Ectodermal cell (in vitro differentiated cells): ENCODE results near the gene AP4S1.
"Not testable (repeated sequence)": the region's sequence is repeated elsewhere in the genome, so short reads cannot be mapped to it uniquely, and the experiment has no call there.

Experiments
- H3K27ac ChIP-seq: 2 replicates; pipeline ENCODE4 v1.7.0; 2013; ENCODE audit warnings: mild to moderate bottlenecking, low read depth, low read length; ENCODE audit not compliant: insufficient read depth, poor library complexity, severe bottlenecking
- H3K27me3 ChIP-seq: 2 replicates; pipeline ENCODE4 v1.7.0; 2013; ENCODE audit warnings: mild to moderate bottlenecking, low read length; ENCODE audit not compliant: insufficient read depth, control insufficient read depth, poor library complexity, severe bottlenecking
- H3K36me3 ChIP-seq: one replicate; pipeline ENCODE4 v1.7.0; 2013; ENCODE audit warnings: low read length; ENCODE audit not compliant: control insufficient read depth, insufficient read depth
- H3K4me1 ChIP-seq: one replicate; pipeline ENCODE4 v1.7.0; 2013; ENCODE audit warnings: low read length; ENCODE audit not compliant: control insufficient read depth, insufficient read depth
- H3K4me3 ChIP-seq: 2 replicates; pipeline ENCODE4 v1.7.0; 2013; ENCODE audit warnings: low read depth, low read length, control low read depth; ENCODE audit not compliant: insufficient read depth
- H3K9me3 ChIP-seq: 2 replicates; pipeline ENCODE4 v1.7.0; 2013; ENCODE audit warnings: mild to moderate bottlenecking, low read length, moderate library complexity; ENCODE audit not compliant: control insufficient read depth
- WGBS, 2 experiments: methylation state at CpG; one replicate each; pipeline ENCODE4 v1.1.7; 2013; ENCODE audit warnings: missing lambda C conversion rate in 2 of 2; 5-methylcytosine and 5-hydroxymethylcytosine counted together

The AP4S1 gene

DNA sequence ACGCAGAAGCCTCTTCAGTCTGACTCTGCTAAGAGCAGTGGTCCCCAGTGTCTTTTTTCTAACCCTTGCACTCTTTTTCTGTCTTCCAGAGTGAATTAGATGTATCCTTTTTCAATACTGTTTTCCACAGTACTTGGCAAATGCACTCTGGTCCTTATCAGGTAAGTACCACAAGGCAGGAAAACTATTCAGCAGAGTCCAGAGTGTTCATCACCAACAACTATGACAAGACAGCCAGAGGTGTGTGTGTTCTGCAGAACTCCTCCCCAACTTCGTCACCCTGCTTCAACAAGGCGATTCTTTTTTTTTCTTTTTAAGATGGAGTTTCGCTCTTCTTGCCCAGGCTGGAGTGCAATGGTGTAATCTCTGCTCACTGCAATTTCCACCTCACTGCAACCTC lies 55.0 kb downstream of the AP4S1 start:
- no peaks in the 10 kb centered on the region for H3K36me3 ChIP-seq
- H3K9me3 ChIP-seq, result no peaks in the 10 kb centered on the region
- H3K4me3 ChIP-seq, result no peak overlapping the region
- 93 to 94% methylated on average over 4 of the region's 4 CpGs for WGBS, 2 experiments
- H3K27ac ChIP-seq, result no peak overlapping the region
- H3K4me1 ChIP-seq, result no peaks in the 10 kb centered on the region
- no peaks in the 10 kb centered on the region for H3K27me3 ChIP-seq

DNA sequence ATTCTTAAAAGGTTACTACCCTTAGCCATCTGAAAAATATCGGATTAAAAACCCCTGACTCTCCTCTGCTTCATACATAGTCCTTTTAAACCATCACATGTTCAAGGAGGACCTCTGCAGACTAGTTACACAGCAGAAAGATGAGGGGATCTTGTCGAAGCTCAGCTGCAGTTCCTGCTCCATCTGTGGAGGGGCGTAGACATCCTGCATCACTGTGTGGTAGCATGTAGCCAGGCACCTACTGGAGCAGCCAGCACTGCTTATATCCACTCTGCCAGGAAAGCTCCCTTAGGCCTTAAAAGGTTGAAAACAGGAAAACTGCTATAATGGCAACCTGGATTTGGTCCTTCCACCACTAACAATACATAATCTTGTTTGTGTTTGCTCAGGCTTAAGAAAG lies 58.3 kb downstream of the AP4S1 start:
- WGBS, 2 experiments, result 87 to 96% methylated on average over 3 of the region's 3 CpGs
- Histone ChIP-seq H3K4me3 (no peak overlapping the region), H3K9me3 (no peaks in the 10 kb centered on the region)

DNA sequence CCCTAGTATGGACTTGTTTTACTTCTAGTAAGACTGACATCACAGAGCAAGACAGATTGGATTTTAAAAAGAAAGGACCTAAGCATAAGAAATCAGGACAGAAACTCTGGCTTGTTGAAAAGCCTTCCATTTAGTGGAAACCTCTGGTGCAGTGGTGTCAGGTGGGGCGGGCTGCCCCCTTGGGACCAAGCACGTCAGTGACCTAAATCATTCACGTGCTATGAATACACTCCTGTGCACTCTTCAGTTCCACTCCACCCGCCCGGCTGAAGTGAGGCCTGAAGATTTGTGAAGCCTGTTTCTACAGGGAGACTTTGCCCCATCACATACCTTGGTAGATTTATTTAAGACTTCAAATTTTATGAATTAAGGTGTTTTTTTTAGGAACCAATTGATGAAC lies 58.9 kb downstream of the AP4S1 start:
- no peaks in the 10 kb centered on the region for H3K4me1 ChIP-seq
- H3K36me3 ChIP-seq, result no peaks in the 10 kb centered on the region
- no peak overlapping the region for H3K4me3 ChIP-seq
- H3K27me3 ChIP-seq, result no peaks in the 10 kb centered on the region
- no peaks in the 10 kb centered on the region for H3K9me3 ChIP-seq
- 85 to 88% methylated on average over 5 of the region's 5 CpGs for WGBS, 2 experiments
- H3K27ac ChIP-seq, result no peak overlapping the region

More for the DNA sequence above, 58.3 kb downstream of the AP4S1 start:
- Histone ChIP-seq H3K27me3 (no peaks in the 10 kb centered on the region), H3K36me3 (no peaks in the 10 kb centered on the region), H3K27ac (no peak overlapping the region), H3K4me1 (no peaks in the 10 kb centered on the region)

DNA sequence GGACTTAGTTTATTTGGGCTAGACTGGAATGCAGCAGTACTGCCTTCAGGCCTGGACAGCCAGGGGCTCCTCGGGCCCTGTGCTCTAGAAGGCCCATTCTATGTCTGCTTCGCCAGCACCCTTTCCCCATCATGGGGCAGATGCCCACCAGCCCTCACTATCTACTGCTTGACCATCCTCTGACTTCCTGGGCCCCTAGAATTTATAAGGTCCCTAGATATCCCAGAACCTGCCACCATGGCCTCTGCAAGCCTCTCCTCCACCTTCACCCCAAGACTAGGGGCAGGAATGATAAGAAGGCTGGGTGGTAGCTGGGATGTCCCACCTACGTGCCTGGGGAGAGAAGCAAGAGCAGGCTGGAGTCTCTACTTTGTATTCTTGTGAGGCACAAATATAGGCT lies 59.6 kb downstream of the AP4S1 start:
- 93 to 98% methylated on average over 3 of the region's 3 CpGs for WGBS, 2 experiments
- H3K9me3 ChIP-seq, result no peaks in the 10 kb centered on the region
- no peak overlapping the region for H3K4me3 ChIP-seq
- no peak overlapping the region for H3K27ac ChIP-seq
- H3K27me3 ChIP-seq, result no peaks in the 10 kb centered on the region
- H3K4me1 ChIP-seq, result no peaks in the 10 kb centered on the region
- H3K36me3 ChIP-seq, result no peaks in the 10 kb centered on the region

DNA sequence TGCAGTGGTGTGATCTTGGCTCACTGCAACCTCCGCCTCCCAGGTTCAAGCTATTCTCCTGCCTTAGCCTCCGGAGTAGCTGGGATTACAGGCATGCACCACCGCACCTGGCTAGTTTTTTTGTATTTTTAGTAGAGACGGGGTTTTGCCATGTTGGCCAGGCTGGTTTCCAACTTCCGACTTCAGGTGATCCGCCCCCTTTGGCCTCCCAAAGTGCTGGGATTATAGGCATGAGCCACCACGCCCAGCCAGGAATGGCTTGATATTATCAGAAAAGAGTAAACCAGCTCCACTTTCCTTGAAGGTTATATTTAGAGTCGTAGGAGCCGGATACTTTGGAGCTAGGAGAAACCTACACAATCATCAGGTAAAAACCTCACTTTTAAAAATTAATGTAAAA lies 61.0 kb downstream of the AP4S1 start:
- H3K4me3 ChIP-seq, H3K27ac ChIP-seq, H3K36me3 ChIP-seq, H3K9me3 ChIP-seq, H3K4me1 ChIP-seq, H3K27me3 ChIP-seq: not testable (repeated sequence)
- 87 to 95% methylated on average over 9 of the region's 9 CpGs for WGBS, 2 experiments

DNA sequence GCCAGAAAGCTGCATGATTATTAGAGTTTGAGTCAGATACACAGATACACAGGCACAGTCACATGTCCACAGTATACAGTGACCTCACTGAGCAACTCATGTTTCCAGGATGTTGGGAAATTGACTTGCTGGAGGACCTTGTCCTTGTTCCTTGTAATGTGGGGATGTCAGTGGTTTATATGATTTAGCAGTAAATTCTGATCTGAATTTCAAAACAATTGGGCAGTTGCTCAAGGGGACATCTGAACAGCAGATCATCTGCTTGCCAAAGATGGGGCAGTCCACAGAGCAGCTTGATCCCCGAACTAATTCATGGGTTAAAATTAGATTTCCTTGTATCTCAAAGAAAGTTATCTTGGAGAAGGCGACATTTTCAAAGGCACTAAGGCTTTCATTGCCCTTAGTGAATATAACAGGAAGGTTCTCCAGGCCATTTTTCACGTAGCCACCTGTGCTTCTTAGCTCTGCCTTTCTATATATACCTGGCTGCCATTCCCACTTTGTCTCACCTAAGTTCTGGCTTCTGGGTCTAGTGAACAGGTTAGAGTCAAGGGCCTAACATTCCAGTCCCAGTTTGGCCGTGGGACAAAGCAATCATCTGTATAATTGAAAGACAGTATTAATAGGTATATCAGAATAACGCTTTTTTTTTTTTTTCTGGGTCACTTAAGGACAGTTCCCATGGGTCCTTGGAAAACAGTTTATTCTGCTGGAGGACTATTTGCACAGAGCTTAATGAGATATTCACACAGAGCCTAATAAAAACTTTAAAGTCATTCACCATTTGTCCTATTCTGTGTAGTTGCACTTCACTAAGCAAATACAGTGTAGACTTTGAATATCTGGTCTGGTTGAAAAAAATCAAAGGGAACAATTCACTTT lies 65.7 kb downstream of the AP4S1 start:
- WGBS, 2 experiments, result 92 to 96% methylated on average over 4 to 5 of the region's 5 CpGs
- H3K27me3 ChIP-seq, result no peaks in the 10 kb centered on the region
- H3K27ac ChIP-seq, result no peak overlapping the region

DNA sequence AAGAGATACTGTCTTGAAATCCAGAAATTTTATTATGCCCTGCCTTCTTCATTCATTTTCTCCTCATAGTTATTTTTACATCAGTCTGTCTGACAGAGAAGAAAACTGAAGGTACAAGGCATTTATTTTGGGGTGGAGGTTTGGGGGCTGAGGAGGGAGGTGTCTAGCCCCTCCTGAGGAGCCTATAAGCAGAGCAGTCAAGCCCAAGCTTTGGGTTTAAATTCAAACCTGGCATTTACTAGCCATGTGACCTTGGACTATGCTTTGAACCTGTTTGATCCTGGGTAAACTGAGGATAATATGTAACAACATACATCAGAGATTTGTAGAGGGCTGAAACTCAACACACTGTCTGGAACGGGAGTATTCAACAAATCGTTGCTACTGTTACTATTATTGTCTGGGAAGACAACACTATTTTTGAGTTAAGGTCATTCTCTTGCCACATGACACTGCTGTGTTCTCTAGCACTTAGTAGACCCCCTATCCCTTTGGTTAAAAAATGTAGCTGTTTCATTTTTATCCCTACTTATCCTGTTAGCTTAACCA lies 66.8 kb downstream of the AP4S1 start:
- Histone ChIP-seq H3K4me3 (no peak overlapping the region), H3K36me3 (no peaks in the 10 kb centered on the region), H3K27ac (no peak overlapping the region), H3K9me3 (no peaks in the 10 kb centered on the region), H3K4me1 (no peaks in the 10 kb centered on the region), H3K27me3 (no peaks in the 10 kb centered on the region)
- 93% methylated on average over 2 of the region's 2 CpGs for WGBS, 2 experiments

More for the DNA sequence above, 65.7 kb downstream of the AP4S1 start:
- Histone ChIP-seq H3K4me3 (no peak overlapping the region), H3K4me1 (no peaks in the 10 kb centered on the region), H3K9me3 (no peaks in the 10 kb centered on the region), H3K36me3 (no peaks in the 10 kb centered on the region)

DNA sequence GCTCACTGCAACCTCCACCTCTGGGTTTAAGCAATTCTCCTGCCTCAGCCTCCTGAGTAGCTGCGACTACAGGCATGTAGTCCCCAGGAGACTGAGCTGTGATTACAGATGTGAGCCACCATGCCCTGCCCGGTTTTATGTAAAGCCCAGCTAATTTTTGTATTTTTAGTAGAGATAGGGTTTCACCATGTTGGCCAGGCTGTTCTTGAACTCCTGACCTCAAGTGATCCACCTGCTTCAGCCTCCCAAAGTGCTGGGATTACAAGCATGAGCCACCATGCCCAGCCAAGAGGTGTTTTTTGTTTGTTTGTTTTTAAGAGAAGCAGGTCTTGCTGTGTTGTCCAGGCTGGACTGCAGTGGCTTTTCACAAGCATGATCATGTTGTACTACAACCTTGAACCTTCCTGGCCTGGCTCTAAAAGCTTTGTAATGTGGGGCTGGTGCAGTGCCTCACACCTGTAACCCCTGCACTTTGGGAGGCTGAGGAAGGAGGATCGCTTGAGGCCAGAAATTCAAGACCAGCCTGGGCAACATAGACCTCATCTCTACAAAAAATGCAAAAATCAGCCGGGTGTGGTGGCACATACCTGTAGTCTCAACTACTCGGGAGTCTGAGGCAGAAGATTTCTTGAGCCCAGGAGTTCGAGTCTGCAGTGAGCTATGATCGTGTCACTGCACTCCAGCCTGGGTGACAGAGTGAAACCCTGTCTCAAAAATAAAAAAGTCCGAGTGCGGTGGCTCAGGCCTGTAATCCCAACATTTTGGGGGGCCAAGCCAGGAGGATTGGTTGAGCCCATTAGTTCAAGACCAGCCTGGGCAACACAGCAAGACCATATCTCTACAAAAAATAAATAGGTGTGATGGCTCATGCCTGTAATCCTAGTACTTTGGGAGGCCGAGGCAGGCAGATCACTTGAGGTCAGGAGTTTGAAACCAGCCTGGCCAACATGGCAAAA lies 68.7 kb downstream of the AP4S1 start:
- not testable (repeated sequence) for H3K4me3 ChIP-seq, H3K36me3 ChIP-seq, H3K9me3 ChIP-seq, H3K4me1 ChIP-seq, H3K27ac ChIP-seq, H3K27me3 ChIP-seq
- 88 to 93% methylated on average over 10 of the region's 10 CpGs for WGBS, 2 experiments

DNA sequence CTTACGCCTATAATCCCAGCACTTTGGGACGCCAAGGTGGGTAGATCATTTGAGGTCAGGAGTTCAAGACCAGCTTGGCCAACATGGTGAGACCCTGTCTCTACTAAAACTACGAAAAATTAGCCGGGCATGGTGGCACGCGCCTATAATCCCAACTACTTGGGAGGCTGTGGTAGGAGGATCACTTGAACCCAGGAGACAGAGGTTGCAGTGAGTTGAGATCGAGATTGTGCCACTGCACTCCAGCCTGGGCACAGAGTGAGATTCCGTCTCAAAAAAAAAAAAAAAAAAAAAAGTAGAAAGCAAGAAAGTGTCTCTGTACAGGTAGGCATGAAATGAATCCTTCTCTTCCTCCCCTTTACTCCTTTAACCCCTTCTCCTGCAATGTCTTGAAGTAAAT lies 70.4 kb downstream of the AP4S1 start:
- not testable (repeated sequence) for H3K4me3 ChIP-seq, H3K4me1 ChIP-seq
- 94 to 95% methylated on average over 8 of the region's 8 CpGs for WGBS, 2 experiments

DNA sequence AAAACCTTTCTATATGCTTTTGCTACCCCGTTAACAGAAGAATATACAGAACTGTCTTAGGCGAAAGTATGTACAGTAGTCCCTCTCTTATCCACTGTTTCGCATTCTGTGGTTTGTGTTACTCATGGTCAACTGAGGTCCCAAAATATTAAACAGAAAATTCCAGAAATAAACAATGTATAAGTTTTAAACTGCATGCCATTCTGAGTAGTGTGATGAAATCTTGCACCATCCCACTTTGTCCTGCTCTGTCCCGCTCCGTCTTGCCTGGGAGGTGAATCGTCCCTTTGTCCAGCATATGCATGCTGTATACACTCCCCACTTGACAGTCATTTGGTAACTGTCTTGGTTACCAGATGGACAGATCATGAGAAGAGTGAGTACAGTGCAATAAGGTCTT lies 70.8 kb downstream of the AP4S1 start:
- Histone ChIP-seq H3K36me3 (peaks cover 6% of the 10 kb centered on the region), H3K27ac (no peak overlapping the region), H3K9me3 (no peaks in the 10 kb centered on the region), H3K27me3 (no peaks in the 10 kb centered on the region), H3K4me3 (no peak overlapping the region), H3K4me1 (no peaks in the 10 kb centered on the region)
- WGBS, 2 experiments, result 93 to 95% methylated on average over 6 of the region's 6 CpGs

More for the DNA sequence above, 70.4 kb downstream of the AP4S1 start:
- not testable (repeated sequence) for H3K9me3 ChIP-seq, H3K27ac ChIP-seq, H3K36me3 ChIP-seq, H3K27me3 ChIP-seq
